Right ventricle myocardium superior (tissue), 1 donor: ENCODE data around the gene C1QB. TPM values are rescaled to one million over a fixed set of nuclear protein-coding genes. Genes with fewer than 3 reads are reported as not detected.
"Not testable (repeated sequence)": the region's sequence is repeated elsewhere in the genome, so short reads cannot be mapped to it uniquely, and the experiment has no call there.

ENCODE experiments used
- ATAC-seq: fragments of 200-7000 bp; cut with Tn5 transposase; one replicate; pipeline ENCODE4 v1.9.1; 2020; ENCODE audit warnings: mild to moderate bottlenecking; ENCODE audit not compliant: poor library complexity
- DNase-seq: peaks from one replicate; pipeline ENCODE4 v3.0.0-alpha.2; 2020
- intact Hi-C: fragments of 100-400 bp; cut with DNase I; formaldehyde crosslinking; loops from one replicate; pipeline ENCODE4 v1.11.2; 2022
- total RNA-seq: library from RNA; stranded (reverse); fragmentation: NEBNext Ultra II Directional; extraction: Animal tissue kit (Norgen Biotek cat#: 25700); gene quantifications from one replicate; pipeline ENCODE4 v1.2.1, GENCODE V29; 2021
- donor health status: DM: no; HTN: yes; CAD: no; lungs with severe emphysema.

The C1QB gene
- total RNA-seq, 1 donor from 2014 or later = 130 TPM

- intact Hi-C loops = no loop called here
- no peak for DNase-seq
- no peak for ATAC-seq
These were observed 28.7 kb downstream of the C1QB start for GRCh38 chr1:22681556-22682276.

DNA sequence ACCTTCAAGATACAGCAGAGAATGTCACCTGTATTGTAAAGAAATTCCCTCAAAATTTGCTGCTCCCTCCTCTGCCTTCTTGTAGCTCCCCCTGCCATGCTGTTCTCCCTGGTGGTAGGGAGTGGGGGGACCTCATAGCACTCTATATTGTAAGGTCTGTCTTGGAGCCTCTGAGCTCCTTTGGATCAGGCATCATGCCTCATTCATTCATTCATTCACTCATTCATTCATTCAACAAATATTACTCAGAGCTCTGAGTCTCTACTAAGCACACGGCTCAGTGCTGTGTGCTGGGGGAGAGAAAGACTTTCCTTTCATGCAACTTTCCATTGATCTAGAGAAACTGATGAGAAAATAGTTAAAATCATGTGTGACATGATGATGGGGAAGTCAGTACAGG lies 30.5 kb downstream of the C1QB start:
- intact Hi-C loops = no loop called here
- no peak for ATAC-seq

GRCh38 chr1:22685591-22686059 lies 32.6 kb downstream of the C1QB start:
- intact Hi-C loops = no loop called here
- ATAC-seq = no peak
- DNase-seq = no peak

More for the DNA sequence above, 30.5 kb downstream of the C1QB start:
- no peak for DNase-seq

GRCh38 chr1:22687191-22687590 lies 34.2 kb downstream of the C1QB start:
- ATAC-seq = no peak
- no peak for DNase-seq
- intact Hi-C loops = no loop called here

DNA sequence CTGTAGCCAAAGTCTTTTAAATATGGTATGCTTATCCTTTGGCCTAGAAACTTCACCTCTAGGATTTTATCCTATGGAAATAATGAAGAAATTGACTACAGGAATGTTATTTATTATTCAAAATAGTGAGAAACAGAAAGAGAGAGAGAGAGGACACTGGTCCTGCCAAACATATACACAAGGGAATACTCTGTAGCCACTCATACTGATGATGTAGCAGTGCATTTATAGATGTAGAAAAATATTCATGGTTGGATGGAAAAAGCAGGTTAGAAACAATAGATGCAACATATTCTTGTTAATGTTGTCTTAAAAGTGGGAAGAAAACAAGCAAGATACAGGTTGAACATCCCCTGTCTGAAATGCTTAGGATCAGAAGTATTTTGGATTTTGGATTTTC lies 35.4 kb downstream of the C1QB start:
- intact Hi-C loops = no loop called here
- ATAC-seq = no peak
- DNase-seq = no peak

DNA sequence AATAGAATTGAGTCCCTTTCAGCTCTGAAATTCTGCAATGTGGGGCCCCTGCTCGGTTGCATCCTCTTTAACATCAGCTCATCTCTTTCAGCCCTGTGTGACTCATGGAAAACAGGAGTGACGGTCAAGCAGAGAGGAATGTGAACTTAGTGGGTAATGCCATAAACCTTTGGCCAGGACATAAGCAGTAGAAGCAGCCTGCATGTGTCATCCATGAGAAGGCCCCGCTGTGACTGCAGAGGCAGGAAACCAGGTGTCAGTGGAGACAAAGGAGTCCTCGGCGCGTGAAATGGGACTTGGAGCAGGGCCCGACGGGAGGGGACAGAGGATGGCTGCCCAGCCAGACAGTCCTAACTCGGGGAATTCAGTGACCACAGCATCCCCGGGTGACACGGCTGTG lies 36.5 kb downstream of the C1QB start:
- intact Hi-C loops = no loop called here
- DNase-seq (no peak), ATAC-seq (no peak)

- no peak for ATAC-seq
- no peak for DNase-seq
- intact Hi-C loops = no loop called here
These were observed 38.2 kb downstream of the C1QB start for GRCh38 chr1:22691031-22691753.

DNA sequence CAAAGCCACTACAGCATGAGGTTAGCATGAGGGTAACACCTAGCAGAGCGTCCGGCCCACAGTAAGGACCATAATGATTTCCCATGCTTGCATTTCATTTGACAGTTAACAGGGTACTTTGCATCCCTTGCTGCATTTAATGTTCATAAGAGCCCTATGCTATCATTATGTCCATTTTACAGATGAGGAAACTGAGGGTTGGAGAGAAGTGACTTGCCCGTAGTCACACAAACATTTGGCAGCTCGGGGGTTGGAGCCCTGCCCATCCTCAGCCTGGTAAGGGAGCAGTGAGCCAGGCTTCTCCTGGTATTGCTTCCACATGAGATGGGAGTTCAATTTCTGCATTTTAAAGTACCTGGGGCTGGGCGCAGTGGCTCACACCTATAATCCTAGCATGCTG lies 41.1 kb downstream of the C1QB start:
- intact Hi-C loops = no loop called here
- no peak for ATAC-seq

DNA sequence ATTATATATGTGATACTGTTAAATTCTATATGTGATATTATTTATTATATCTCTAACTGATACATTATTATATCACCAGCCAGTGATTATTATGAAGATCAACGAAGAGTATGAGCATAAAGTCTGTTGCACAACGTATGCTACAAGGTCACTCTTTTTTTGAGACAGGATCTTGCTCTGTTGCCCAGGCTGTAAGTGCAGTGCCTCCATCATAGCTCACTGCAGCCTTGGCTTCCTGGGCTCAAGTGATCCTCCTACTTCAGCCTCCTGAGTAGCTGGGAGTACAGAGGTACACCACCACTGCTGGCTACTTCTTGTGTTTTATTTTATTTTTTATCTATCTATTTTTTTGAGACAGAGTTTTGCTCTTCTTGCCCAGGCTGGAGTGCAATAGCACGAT lies 43.6 kb downstream of the C1QB start:
- intact Hi-C loops = no loop called here
- no peak for ATAC-seq
- no peak for DNase-seq

More for the DNA sequence above, 41.1 kb downstream of the C1QB start:
- DNase-seq = no peak

- intact Hi-C loops = no loop called here
- DNase-seq = no peak
- no peak for ATAC-seq
These were observed 44.9 kb downstream of the C1QB start for GRCh38 chr1:22697980-22698379.

GRCh38 chr1:22699681-22700520 lies 46.9 kb downstream of the C1QB start:
- ATAC-seq = no peak
- no peak for DNase-seq
- intact Hi-C loops = loop anchor here (5.0 to 10.0 kb wide), 2 partner anchors 187 to 225 kb away; no protein-coding TSS in a partner anchor

DNA sequence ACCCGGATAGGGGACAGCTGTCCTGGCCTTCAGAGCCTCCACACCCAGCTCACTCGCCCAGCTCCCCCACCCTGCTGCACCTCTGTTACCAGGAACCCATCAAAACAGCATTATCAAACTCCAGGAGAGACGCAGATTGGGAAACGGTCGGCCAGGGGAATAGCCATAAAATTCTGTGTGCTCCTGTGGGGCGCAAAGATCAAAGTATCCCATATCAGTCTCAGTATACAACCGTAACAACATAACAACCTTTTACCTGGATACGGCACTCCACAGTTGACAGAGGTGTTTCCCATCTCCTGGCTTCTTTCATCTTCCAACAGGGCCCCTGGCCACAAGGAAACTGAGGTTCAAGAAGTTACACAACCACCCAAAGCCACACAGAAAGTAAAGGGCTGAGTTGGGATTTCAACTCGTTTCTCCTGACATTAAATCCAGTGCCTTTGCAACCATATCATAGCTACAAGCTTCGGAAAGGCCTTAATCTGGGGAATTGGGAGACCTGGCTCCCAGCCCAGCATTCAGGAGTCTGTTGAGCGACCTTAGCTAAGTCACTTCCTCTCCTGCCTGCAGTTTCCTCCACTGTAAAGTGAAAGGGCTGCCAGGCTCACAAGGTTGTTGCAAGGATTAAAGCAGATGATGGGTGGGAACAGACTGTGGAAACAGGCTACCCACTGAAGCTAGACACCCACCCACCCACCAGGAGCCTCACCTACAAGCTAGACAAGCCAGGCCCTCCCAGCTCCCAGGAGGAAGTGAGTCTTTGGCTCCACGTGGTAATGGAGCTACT lies 49.5 kb downstream of the C1QB start:
- DNase-seq (no peak), ATAC-seq (no peak)
- intact Hi-C loops = loop anchor here (5.0 to 10.0 kb wide), 2 partner anchors 185 to 222 kb away; no protein-coding TSS in a partner anchor

DNA sequence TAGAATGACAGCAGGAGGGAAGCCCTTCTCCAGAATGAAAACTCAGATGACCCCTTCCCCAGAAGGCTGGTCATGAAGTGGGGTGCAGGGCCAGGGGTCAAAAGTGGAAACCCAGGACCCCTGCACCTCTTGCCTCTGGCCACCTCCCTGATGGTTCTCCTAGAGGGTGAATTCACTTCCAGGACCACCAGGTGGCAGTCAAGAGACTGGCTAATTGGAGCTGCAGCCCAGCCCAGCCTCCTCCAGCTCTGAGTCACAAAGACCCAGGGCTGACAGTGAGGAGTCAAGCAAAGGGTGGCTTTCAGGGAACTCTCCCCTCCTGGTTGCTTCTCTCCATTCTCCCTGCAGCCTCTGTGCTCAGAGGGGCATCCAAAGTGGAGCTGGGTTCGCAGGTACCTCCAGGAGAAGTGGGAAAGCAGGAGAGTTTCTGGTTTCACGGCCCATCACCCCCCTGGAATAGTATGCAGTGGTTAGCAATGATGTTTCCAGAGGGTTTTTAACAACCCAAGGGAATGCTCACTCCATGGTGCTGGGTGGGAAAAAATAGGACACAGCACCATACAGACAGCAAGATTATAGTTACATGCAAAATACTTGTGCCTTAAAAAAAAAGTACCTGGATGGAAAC lies 51.5 kb downstream of the C1QB start:
- peak; percentile 85 for DNase-seq
- intact Hi-C loops = loop anchor here (5.0 to 10.0 kb wide), 2 partner anchors 183 to 220 kb away; no protein-coding TSS in a partner anchor
- ATAC-seq = peak; percentile 95

- DNase-seq = no peak
- intact Hi-C loops = loop anchor here (10.0 kb wide), 1 partner anchor 219 kb away; no protein-coding TSS in a partner anchor
- no peak for ATAC-seq
These were observed 52.5 kb downstream of the C1QB start for GRCh38 chr1:22705586-22705985.

DNA sequence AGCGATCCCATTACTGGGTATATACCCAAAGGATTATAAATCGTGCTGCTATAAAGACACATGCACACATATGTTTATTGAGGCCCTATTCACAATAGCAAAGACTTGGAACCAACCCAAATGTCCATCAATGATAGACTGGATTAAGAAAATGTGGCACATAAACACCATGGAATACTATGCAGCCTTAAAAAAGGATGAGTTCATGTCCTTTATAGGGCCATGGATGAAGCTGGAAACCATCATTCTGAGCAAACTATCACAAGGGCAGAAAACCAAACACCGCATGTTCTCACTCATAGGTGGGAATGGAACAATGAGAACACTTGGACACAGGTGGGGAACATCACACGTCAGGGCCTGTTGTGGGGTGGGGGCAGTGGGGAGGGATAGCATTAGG lies 53.1 kb downstream of the C1QB start:
- intact Hi-C loops = loop anchor here (10.0 kb wide), 1 partner anchor 219 kb away; no protein-coding TSS in a partner anchor
- not testable (repeated sequence) for DNase-seq, ATAC-seq

DNA sequence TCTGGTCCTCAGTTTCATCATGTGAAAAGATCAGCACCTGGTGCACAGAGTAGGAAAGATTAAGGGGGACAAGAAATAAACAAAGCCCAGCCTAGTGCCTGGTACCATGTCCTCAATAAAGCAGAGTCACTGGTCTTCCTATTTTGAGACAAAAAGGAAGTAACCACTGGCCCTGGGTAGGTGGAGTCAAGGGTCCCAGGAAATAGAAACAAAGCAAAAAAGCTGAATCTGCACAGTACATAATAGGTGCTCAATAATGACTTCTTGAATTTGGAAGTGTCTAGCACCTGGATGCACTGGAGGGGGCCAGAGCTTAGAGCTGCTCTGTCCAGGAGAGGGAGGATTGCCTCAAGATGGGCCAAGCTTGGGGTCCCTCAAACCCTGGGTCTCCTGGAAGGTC lies 55.7 kb downstream of the C1QB start:
- intact Hi-C loops = loop anchor here (10.0 kb wide), 1 partner anchor 216 kb away; no protein-coding TSS in a partner anchor
- DNase-seq = no peak
- no peak for ATAC-seq

DNA sequence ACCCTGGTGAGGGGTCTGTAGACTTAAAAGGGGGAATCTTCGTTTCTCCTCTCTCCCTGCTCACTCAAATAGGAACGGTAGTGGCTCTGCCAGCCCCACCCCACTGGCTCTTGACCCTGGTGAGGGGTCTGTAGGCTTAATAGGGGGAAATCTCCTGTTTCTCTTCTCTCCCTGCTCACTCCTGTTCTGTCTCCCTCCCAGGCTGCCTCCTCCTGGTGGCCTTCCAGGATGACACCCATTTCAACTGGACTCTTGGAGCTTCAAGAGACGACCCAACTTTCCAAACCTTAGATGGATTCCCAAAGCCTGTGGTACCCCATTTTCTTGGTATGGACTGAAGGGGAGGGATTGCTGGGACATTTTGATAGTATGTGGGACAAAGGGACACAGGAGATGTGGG lies 56.2 kb downstream of the C1QB start:
- ATAC-seq = no peak

More for the DNA sequence above, 56.2 kb downstream of the C1QB start:
- intact Hi-C loops = loop anchor here (10.0 kb wide), 1 partner anchor 216 kb away; no protein-coding TSS in a partner anchor
- no peak for DNase-seq
